ENCODE measurements around the gene FAM110A.
"Not testable (repeated sequence)": the region's sequence is repeated elsewhere in the genome, so short reads cannot be mapped to it uniquely, and the experiment has no call there.

Gene FAM110A

GRCh38 chr20:844473-845225 lies 11.1 kb downstream of the FAM110A start:
- DNase-seq (ENCODE audit: low read depth in 2 of 2) = peak; percentile 78 to 82

DNA sequence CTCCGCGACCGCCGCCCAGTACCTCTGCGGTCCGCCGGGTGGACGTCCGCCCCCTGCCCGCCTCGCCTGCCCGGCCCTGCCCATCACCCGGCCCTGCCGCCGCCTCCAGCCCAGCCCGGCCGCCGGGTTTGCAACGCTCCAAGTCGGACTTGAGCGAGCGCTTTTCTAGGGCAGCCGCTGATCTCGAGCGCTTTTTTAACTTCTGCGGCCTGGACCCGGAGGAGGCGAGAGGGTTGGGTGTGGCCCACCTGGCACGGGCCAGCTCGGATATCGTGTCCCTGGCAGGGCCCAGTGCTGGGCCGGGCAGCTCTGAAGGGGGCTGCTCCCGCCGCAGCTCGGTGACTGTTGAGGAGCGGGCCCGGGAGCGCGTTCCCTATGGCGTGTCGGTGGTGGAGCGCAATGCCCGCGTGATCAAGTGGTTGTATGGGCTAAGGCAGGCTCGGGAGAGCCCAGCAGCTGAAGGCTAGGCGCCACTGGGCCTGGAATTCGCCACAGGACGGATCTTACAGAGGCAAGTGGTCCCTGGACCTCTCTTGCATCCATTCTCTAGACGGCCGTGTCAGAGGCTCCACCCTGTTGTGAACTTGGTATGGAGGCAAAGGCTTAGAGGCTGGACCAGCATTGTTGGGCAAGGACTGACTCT lies 11.8 kb downstream of the FAM110A start:
- no peak for DNase-seq (ENCODE audit: low read depth in 2 of 2)

GRCh38 chr20:845941-846893 lies 12.7 kb downstream of the FAM110A start:
- no peak for DNase-seq (ENCODE audit: low read depth in 2 of 2)

DNA sequence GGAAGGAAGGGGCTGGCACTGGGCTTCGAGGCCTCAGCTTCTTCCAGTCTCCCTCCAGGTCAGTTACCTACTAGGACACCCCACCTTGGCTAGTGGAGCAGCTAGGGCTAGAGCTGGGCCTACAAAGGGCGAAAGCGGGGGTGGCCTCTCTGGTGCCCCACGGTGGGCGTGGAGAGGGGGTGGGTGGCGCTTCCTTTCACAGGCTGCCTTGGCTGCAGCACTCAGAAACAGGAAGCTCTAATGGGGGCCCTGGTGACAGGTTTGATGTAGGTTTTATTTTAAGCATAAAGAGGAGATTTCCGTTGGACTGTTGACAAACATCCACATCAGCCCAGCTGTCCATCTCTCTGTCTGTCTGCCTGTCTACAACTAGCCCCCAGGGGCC lies 13.4 kb downstream of the FAM110A start:
- peak in 1 of 2 donors; percentile 40 for DNase-seq (ENCODE audit: low read depth in 2 of 2)

- DNase-seq (ENCODE audit: low read depth in 2 of 2) = no peak
Observed at GRCh38 chr20:848193-848592, 14.7 kb downstream of the FAM110A start.

GRCh38 chr20:848731-849130 lies 15.2 kb downstream of the FAM110A start:
- not testable (repeated sequence) for DNase-seq (ENCODE audit: low read depth in 2 of 2)

GRCh38 chr20:853406-853996 lies 20.0 kb downstream of the FAM110A start:
- DNase-seq (ENCODE audit: low read depth in 2 of 2) = no peak

GRCh38 chr20:854601-855000 lies 21.1 kb downstream of the FAM110A start:
- no peak for DNase-seq (ENCODE audit: low read depth in 2 of 2)

- no peak for DNase-seq (ENCODE audit: low read depth in 2 of 2)
Observed at GRCh38 chr20:855466-856360, 22.2 kb downstream of the FAM110A start.

DNA sequence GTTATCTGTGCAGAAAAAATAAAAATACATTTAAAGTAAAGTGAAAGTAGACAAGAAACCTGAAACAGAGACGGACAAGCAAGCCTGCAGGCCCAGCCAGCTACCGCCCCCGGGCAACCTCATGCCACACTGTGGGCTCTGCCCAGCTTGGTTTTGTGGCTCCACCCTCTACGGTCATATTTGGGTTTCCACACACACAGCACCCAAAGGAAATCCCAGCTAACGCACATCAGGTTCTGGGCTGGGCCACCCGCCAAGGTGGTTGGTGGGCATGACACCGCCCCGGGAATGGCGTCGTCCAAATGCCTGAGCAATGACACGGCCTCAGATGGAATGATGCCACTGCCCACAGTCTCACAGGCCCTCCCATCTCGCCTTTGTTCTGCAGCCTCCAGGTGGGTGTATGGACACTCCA lies 22.9 kb downstream of the FAM110A start:
- DNase-seq (ENCODE audit: low read depth in 2 of 2) = peak; percentile 41 to 42

- DNase-seq (ENCODE audit: low read depth in 2 of 2) = no peak
Observed at GRCh38 chr20:858011-858410, 24.5 kb downstream of the FAM110A start.

GRCh38 chr20:859751-860231 lies 26.3 kb downstream of the FAM110A start:
- DNase-seq (ENCODE audit: low read depth in 2 of 2) = no peak

DNA sequence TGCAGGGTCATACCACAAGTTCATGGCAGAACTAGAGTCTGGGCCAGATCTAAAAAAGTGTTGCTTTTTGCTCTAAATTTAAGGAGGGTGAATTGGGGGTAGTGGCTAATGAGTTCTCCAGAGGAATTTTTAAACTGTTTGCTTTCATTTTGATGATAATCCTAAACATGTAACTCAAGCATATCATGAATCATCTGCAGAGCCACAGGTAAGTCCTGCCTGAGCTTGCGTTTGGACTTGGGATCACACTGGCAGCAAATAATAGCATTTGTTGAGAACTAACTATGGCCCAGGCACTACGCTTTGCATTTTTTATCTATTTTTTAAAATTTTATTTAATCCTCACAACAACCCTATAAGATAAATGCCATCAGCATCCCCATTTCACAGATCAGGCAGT lies 27.4 kb downstream of the FAM110A start:
- DNase-seq (ENCODE audit: low read depth in 2 of 2) = no peak

GRCh38 chr20:865440-865839 lies 31.9 kb downstream of the FAM110A start:
- DNase-seq (ENCODE audit: low read depth in 2 of 2) = no peak

- no peak for DNase-seq (ENCODE audit: low read depth in 2 of 2)
Observed at GRCh38 chr20:868279-868678, 34.8 kb downstream of the FAM110A start.

DNA sequence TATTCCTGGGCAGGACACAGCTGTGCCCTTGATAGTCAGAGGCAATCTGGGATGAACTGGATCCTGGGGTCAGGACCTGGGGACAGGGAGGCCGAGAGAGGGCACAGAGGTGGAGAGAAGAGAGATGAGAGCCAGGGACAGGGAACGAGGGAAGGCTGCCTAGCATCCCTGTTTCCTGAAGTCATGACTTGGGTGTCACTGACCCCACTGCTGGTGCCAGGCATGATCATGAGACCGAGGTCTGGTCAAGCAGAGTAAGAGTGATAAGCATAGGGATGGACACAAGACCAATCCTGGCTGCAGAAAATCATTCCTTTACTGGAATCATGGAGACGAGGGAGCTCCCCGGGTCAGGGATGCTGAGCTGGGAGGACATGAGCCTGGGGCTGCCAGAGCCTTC lies 36.1 kb downstream of the FAM110A start:
- no peak for DNase-seq (ENCODE audit: low read depth in 2 of 2)

DNA sequence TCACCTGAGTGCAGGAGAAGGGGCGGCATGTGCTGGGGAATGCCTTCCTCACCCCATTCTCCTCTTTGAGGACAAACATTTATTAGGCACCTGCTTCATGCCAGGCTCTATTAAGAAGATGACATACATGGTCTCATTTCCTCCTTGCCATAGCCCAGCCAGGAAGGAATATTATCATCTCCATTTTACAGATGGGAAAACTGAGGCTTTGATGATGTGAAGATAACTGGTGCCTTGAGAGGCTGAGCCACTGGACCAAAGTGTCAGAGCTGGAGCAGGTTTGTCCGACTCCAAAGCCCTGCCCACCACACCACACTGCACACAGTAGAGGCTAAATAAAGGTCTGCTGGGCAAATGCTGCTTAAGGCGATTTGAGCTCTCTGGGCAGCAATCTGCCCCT lies 37.2 kb downstream of the FAM110A start:
- no peak for DNase-seq (ENCODE audit: low read depth in 2 of 2)

GRCh38 chr20:871436-871835 lies 37.9 kb downstream of the FAM110A start:
- DNase-seq (ENCODE audit: low read depth in 2 of 2) = no peak

- DNase-seq (ENCODE audit: low read depth in 2 of 2) = no peak
Observed at GRCh38 chr20:871948-872347, 38.4 kb downstream of the FAM110A start.

DNA sequence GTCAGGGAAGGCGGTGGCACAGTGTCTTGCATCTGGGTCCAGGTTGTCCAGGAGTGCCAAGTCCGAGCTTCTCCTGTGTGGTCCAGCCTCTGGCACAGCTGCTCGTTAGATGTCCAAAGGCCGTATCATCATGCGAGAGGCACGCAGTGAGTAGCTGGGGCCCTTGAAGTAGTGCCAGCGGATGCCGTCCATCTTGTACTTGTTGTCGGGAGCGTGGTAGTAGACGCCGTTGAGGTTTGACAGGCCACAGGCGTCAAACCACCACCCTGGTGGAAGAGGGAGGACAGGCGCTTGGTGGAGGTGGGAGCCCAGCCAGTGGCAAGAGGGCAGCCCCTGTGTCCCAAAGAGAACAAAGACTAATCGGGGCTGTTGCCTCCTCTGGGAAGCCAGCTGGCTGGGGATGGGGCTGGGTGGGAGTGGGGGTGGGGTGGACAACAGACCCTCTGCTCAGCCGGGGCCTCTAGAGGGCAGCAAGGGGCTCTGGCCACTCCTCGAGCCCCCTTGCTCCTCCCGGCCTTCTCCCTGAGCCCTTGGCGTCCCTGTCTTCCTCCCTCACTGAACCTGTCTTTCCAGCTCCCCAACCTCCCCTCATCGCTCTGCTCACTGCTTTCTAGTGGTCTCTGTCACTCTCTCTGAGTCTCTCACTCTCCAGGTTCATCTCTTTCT lies 39.5 kb downstream of the FAM110A start:
- no peak for DNase-seq (ENCODE audit: low read depth in 2 of 2)
